Activated T-cell treated with anti-CD3 and anti-CD28 coated beads, Interleukin-2, amount 50 U/mL, for 24 hours (primary cell): ENCODE data around the gene IGSF3.
"Not testable (repeated sequence)": the region's sequence is repeated elsewhere in the genome, so short reads cannot be mapped to it uniquely, and the experiment has no call there.

Experiments
- DNase-seq: peaks from one replicate; pipeline ENCODE4 v3.0.0-alpha.2; 2020
- H3K27ac Mint-ChIP-seq: 2 replicates; pipeline ENCODE4 v1.8.0; 2020; ENCODE audit warnings: mild to moderate bottlenecking, mixed read lengths
- H3K27me3 Mint-ChIP-seq: 2 replicates; pipeline ENCODE4 v1.8.0; 2020; ENCODE audit warnings: mixed read lengths
- H3K36me3 Mint-ChIP-seq: 2 replicates; pipeline ENCODE4 v1.8.0; 2020; ENCODE audit warnings: low read depth, mixed read lengths
- H3K4me1 Mint-ChIP-seq: 2 replicates; pipeline ENCODE4 v1.8.0; 2020; ENCODE audit warnings: low read depth, mixed read lengths
- H3K4me3 Mint-ChIP-seq: 2 replicates; pipeline ENCODE4 v1.8.0; 2020; ENCODE audit warnings: mild to moderate bottlenecking, moderate library complexity, mixed read lengths
- H3K9me3 Mint-ChIP-seq: 2 replicates; pipeline ENCODE4 v1.8.0; 2020; ENCODE audit warnings: mixed read lengths

The IGSF3 gene

GRCh38 chr1:116569381-116569670, 98.2 kb downstream of the IGSF3 start:
- DNase-seq = no peak
- peaks cover 76% of the 10 kb centered on the region for H3K4me1 Mint-ChIP-seq
- H3K27me3 Mint-ChIP-seq = peaks cover 5% of the 10 kb centered on the region
- H3K4me3 Mint-ChIP-seq = peak overlapping the region; percentile 93
- H3K9me3 Mint-ChIP-seq = peaks cover under 1% of the 10 kb centered on the region
- peak overlapping the region; percentile 95 for H3K27ac Mint-ChIP-seq
- H3K36me3 Mint-ChIP-seq = peaks cover 30% of the 10 kb centered on the region

- Mint-ChIP-seq H3K9me3 (peaks cover 5% of the 10 kb centered on the region), H3K4me3 (peak overlapping the region; percentile 93), H3K27ac (peak overlapping the region; percentile 95), H3K27me3 (peaks cover 5% of the 10 kb centered on the region), H3K36me3 (peaks cover 35% of the 10 kb centered on the region), H3K4me1 (peaks cover 76% of the 10 kb centered on the region)
- no peak for DNase-seq
These were observed 98.7 kb downstream of the IGSF3 start for GRCh38 chr1:116568662-116569380.

GRCh38 chr1:116567790-116568661, 99.5 kb downstream of the IGSF3 start:
- Mint-ChIP-seq H3K36me3 (peaks cover 43% of the 10 kb centered on the region), H3K4me1 (peaks cover 71% of the 10 kb centered on the region), H3K27me3 (peaks cover 5% of the 10 kb centered on the region), H3K27ac (peak overlapping the region; percentile 95), H3K4me3 (peak overlapping the region; percentile 93), H3K9me3 (peaks cover 7% of the 10 kb centered on the region)
- DNase-seq = no peak

GRCh38 chr1:116565222-116565621, 102.3 kb downstream of the IGSF3 start:
- peaks cover 79% of the 10 kb centered on the region for H3K4me1 Mint-ChIP-seq
- H3K4me3 Mint-ChIP-seq = no peak overlapping the region
- no peaks in the 10 kb centered on the region for H3K27me3 Mint-ChIP-seq
- H3K36me3 Mint-ChIP-seq = peaks cover 55% of the 10 kb centered on the region
- peaks cover 13% of the 10 kb centered on the region for H3K9me3 Mint-ChIP-seq
- peak overlapping the region; percentile 1 for H3K27ac Mint-ChIP-seq
- DNase-seq = no peak

GRCh38 chr1:116564426-116564825, 103.1 kb downstream of the IGSF3 start:
- H3K4me1 Mint-ChIP-seq = peaks cover 77% of the 10 kb centered on the region
- H3K36me3 Mint-ChIP-seq = peaks cover 51% of the 10 kb centered on the region
- peaks cover 13% of the 10 kb centered on the region for H3K9me3 Mint-ChIP-seq
- no peak overlapping the region for H3K4me3 Mint-ChIP-seq
- H3K27ac Mint-ChIP-seq = no peak overlapping the region
- no peaks in the 10 kb centered on the region for H3K27me3 Mint-ChIP-seq
- no peak for DNase-seq

- H3K4me1 Mint-ChIP-seq = peaks cover 78% of the 10 kb centered on the region
- DNase-seq, H3K27ac Mint-ChIP-seq, H3K4me3 Mint-ChIP-seq, H3K27me3 Mint-ChIP-seq: not testable (repeated sequence)
- peaks cover 54% of the 10 kb centered on the region for H3K36me3 Mint-ChIP-seq
- peaks cover 13% of the 10 kb centered on the region for H3K9me3 Mint-ChIP-seq
These were observed 105.1 kb downstream of the IGSF3 start for GRCh38 chr1:116562465-116562864.

- Mint-ChIP-seq H3K27me3 (no peaks in the 10 kb centered on the region), H3K36me3 (peaks cover 58% of the 10 kb centered on the region), H3K4me1 (peaks cover 83% of the 10 kb centered on the region), H3K4me3 (no peak overlapping the region), H3K9me3 (peaks cover 13% of the 10 kb centered on the region), H3K27ac (no peak overlapping the region)
- DNase-seq = no peak
These were observed 106.0 kb downstream of the IGSF3 start for GRCh38 chr1:116561563-116561962.

- no peaks in the 10 kb centered on the region for H3K27me3 Mint-ChIP-seq
- peaks cover 83% of the 10 kb centered on the region for H3K4me1 Mint-ChIP-seq
- H3K4me3 Mint-ChIP-seq = peak overlapping the region; percentile 32
- DNase-seq = no peak
- peak overlapping the region; percentile 41 for H3K27ac Mint-ChIP-seq
- H3K36me3 Mint-ChIP-seq = peaks cover 53% of the 10 kb centered on the region
- peaks cover 13% of the 10 kb centered on the region for H3K9me3 Mint-ChIP-seq
These were observed 106.6 kb downstream of the IGSF3 start for GRCh38 chr1:116560704-116561490.

- peaks cover 46% of the 10 kb centered on the region for H3K36me3 Mint-ChIP-seq
- H3K27me3 Mint-ChIP-seq = no peaks in the 10 kb centered on the region
- DNase-seq = no peak
- H3K9me3 Mint-ChIP-seq = peaks cover 12% of the 10 kb centered on the region
- peaks cover 85% of the 10 kb centered on the region for H3K4me1 Mint-ChIP-seq
- peak overlapping the region; percentile 79 for H3K27ac Mint-ChIP-seq
- peak overlapping the region; percentile 24 for H3K4me3 Mint-ChIP-seq
These were observed 108.2 kb downstream of the IGSF3 start for GRCh38 chr1:116559304-116559761.

- Mint-ChIP-seq H3K4me1 (peaks cover 83% of the 10 kb centered on the region), H3K4me3 (no peak overlapping the region), H3K36me3 (peaks cover 41% of the 10 kb centered on the region), H3K27ac (peak overlapping the region; percentile 95), H3K9me3 (peaks cover 6% of the 10 kb centered on the region), H3K27me3 (no peaks in the 10 kb centered on the region)
- no peak for DNase-seq
These were observed 109.0 kb downstream of the IGSF3 start for GRCh38 chr1:116558571-116558970.

GRCh38 chr1:116558140-116558549, 109.4 kb downstream of the IGSF3 start:
- Mint-ChIP-seq H3K27ac (peak overlapping the region; percentile 95), H3K4me3 (peak overlapping the region; percentile 40), H3K4me1 (peaks cover 86% of the 10 kb centered on the region), H3K36me3 (peaks cover 40% of the 10 kb centered on the region), H3K27me3 (no peaks in the 10 kb centered on the region), H3K9me3 (peaks cover 6% of the 10 kb centered on the region)
- no peak for DNase-seq

GRCh38 chr1:116557323-116557878, 110.1 kb downstream of the IGSF3 start:
- Mint-ChIP-seq H3K27ac (peak overlapping the region; percentile 95), H3K4me1 (peaks cover 82% of the 10 kb centered on the region), H3K27me3 (no peaks in the 10 kb centered on the region), H3K36me3 (peaks cover 35% of the 10 kb centered on the region), H3K9me3 (peaks cover 1% of the 10 kb centered on the region), H3K4me3 (peak overlapping the region; percentile 40)
- no peak for DNase-seq

- Mint-ChIP-seq H3K9me3 (no peaks in the 10 kb centered on the region), H3K27ac (peak overlapping the region; percentile 95), H3K36me3 (peaks cover 38% of the 10 kb centered on the region), H3K27me3 (no peaks in the 10 kb centered on the region), H3K4me1 (peaks cover 81% of the 10 kb centered on the region), H3K4me3 (peak overlapping the region; percentile 18)
- DNase-seq = peak; percentile 72
These were observed 111.1 kb downstream of the IGSF3 start for GRCh38 chr1:116556289-116557006.
